ENCODE data around the gene OR51I2.

OR51I2 gene, protein sequence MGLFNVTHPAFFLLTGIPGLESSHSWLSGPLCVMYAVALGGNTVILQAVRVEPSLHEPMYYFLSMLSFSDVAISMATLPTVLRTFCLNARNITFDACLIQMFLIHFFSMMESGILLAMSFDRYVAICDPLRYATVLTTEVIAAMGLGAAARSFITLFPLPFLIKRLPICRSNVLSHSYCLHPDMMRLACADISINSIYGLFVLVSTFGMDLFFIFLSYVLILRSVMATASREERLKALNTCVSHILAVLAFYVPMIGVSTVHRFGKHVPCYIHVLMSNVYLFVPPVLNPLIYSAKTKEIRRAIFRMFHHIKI

DNA sequence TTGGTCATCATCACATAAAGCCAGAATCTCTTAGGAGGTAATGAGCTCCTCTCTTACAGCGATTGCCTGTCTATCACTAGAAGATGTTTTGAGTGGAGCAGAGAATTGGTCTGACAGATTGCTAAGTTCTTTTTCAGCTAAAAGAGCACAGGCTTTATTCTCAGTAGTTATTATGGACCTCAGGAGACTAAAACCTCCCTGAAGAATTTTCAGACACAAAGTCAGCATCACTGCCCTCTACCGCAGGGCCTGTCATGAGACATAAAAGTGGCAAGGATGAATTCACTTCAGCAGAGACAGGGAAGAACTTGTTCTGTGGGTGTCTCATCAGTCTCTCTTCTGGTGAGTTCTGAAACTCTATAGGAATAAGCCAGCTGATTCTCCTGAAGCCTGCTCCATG lies at the start of gene OR51I2:
Gene OR51I2 (plus strand): TSS at position 301 of the 400 bp plus-strand sequence. CDS start 4,166 bp downstream, outside the sequence.
- TF ChIP-seq, protein P1, sequence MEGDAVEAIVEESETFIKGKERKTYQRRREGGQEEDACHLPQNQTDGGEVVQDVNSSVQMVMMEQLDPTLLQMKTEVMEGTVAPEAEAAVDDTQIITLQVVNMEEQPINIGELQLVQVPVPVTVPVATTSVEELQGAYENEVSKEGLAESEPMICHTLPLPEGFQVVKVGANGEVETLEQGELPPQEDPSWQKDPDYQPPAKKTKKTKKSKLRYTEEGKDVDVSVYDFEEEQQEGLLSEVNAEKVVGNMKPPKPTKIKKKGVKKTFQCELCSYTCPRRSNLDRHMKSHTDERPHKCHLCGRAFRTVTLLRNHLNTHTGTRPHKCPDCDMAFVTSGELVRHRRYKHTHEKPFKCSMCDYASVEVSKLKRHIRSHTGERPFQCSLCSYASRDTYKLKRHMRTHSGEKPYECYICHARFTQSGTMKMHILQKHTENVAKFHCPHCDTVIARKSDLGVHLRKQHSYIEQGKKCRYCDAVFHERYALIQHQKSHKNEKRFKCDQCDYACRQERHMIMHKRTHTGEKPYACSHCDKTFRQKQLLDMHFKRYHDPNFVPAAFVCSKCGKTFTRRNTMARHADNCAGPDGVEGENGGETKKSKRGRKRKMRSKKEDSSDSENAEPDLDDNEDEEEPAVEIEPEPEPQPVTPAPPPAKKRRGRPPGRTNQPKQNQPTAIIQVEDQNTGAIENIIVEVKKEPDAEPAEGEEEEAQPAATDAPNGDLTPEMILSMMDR (IDR thresholded peaks at IDR 0.05; ENCODE audit: low read depth, low read length), result no peak
- DNase-seq (ENCODE audit: extremely low read depth, low read depth), result no peak

DNA sequence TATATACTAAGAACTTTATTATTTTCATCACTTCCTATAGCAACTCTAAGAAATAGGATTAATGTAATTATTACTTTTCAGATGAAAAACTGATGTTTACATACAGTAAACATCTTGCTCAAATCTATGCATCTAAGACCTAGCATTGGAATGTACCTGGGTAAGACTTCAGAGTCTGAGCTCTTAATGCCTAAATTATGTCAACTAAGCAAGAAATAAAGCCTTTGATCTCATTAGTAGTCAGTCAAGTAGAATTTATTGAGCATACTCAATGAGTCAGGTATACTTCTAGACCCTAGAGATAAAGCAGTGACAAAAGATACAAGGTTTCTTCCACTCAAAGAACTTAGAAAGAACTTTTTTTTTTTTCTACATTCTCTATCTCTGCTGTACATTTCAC lies 44.0 kb upstream of the OR51I2 start:
- no peak for DNase-seq (ENCODE audit: extremely low read depth, low read depth)
- TF ChIP-seq, protein P1 (IDR thresholded peaks at IDR 0.05; ENCODE audit: low read depth, low read length), result no peak

DNA sequence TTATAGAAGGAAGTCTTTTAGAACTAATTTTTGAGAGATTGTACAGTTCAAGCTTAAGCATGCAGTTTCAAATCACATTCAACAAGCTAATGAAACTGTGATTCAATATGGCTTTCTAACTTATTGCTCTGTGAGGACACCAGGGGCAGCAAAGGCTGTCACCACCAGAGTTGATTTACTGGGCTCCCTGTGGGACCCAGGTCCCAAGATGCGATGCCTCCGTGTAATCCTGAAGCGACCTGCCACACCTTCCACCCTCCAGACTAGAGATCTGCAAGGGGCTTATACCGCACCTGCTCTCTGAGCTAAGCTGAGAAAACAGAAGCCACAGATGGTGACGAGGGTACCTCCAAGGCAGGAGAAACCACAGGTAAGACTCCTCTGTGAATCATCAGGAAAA lies 28.1 kb upstream of the OR51I2 start:
- no peak for DNase-seq (ENCODE audit: extremely low read depth, low read depth)

DNA sequence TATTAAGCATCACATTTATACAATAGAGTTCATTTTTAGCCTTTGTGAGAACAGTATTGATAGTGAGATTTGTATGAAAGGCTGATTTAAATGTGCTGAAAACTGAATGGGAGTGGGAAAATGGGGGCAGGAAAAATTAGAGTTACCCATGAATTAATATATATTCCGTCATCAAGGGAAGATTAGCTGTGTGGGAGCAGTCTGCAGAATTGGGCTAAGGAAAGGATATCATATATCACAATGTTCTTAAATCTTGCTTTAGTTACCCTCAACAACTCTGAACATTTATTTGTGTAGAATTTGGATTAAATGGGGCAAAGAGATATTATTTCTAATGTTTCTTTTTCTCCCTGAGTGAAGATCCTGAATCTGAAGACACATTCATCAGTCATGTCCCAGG lies 27.3 kb upstream of the OR51I2 start, which contains the start of gene OR51Q1:
Gene OR51Q1 (plus strand): TSS at position 301 of the 400 bp plus-strand sequence. CDS start 90 bp downstream, at position 391.
- TF ChIP-seq, protein P1 (IDR thresholded peaks at IDR 0.05; ENCODE audit: low read depth, low read length), result no peak
- no peak for DNase-seq (ENCODE audit: extremely low read depth, low read depth)

More for the DNA sequence above, 28.1 kb upstream of the OR51I2 start:
- TF ChIP-seq, protein P1 (IDR thresholded peaks at IDR 0.05; ENCODE audit: low read depth, low read length), result no peak

DNA sequence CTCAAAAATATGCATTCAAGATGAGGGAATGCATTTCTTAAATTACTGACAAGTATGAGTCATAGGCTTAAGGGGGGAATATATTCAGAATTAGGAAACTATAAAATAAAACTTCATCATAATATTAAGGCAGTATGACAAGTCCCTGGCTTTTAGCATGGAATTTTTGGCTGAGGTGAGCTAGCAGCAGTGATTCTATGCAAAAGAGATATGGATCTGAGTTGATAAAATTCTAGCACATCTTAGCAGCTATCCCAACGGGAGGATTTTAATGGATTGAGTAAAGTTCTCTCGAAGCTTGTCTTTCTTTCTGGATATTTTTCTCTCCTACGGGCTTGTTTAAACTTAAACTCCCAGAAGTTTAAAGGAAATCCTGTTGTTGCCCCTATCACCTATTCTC lies 26.0 kb upstream of the OR51I2 start:
- TF ChIP-seq, protein P1 (IDR thresholded peaks at IDR 0.05; ENCODE audit: low read depth, low read length), result no peak

DNA sequence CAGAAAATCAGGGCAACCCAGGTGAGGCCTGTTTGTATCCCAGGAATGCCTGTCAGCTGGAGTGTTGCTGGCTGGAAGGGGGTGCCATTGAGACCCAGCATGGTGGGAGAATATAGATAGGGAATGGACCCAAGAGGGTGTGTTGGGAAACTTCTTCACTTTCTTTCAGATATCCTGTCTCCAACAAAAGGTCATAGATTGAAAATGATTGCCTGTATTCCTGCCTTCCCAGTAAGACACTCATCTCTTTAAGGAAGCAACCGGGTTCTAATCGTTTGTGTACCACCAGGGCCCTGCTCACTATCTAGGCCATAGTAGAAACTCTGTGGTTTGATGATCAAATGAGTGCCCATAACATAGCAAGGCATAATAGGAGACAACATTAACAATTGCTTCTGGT lies 7.7 kb upstream of the OR51I2 start, which contains the start of gene OR51I1:
Gene OR51I1 (minus strand): TSS at position 101 of the 400 bp plus-strand sequence. CDS start 0 bp downstream, at position 101.
- TF ChIP-seq, protein P1 (IDR thresholded peaks at IDR 0.05; ENCODE audit: low read depth, low read length), result no peak
- no peak for DNase-seq (ENCODE audit: extremely low read depth, low read depth)

More for the DNA sequence above, 26.0 kb upstream of the OR51I2 start:
- no peak for DNase-seq (ENCODE audit: extremely low read depth, low read depth)

DNA sequence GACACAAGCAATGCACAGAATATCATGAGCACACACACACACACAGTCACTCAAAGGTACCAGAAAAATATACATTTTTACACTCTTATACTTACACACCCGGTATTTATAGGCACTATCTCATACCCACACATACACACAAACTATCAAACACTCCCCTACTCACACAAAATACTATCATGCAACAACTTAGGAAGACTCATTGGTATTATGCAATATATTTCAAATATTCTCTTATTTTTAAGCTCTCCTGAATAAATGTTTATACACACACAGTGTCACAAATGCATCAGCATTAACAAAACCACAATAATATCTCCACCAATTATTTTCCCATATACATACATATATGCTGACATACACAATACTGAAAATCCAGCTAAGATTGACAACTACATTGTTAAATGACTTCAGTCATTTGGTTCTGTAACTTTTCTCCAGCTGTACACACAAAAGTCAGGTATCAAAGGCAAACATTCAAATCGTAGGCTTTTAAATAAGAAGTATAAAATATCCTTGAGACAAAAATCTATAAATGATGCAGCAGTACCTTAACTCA lies 5.2 kb upstream of the OR51I2 start:
- no peak for DNase-seq (ENCODE audit: extremely low read depth, low read depth)
- TF ChIP-seq, protein P1 (IDR thresholded peaks at IDR 0.05; ENCODE audit: low read depth, low read length), result no peak

Data from AG09319 (cell line).